H1 (cell line): ENCODE measurements around the gene CFAP61. TPM values are rescaled to one million over a fixed set of nuclear protein-coding genes. Genes with fewer than 3 reads are reported as not detected.

ENCODE experiments used
- CHD2 ChIP-seq: IDR thresholded peaks from 2 replicates; pipeline ENCODE4 v1.6.1; 2012; ENCODE audit warnings: low read length, improper control_type of control experiment
- CTBP2 ChIP-seq: IDR thresholded peaks from 2 replicates; pipeline ENCODE4 v1.7.0; 2011; ENCODE audit warnings: borderline replicate concordance, mild to moderate bottlenecking, moderate library complexity, mixed read lengths, low read length; ENCODE audit not compliant: insufficient read depth, insufficient read length
- EGR1 ChIP-seq: IDR thresholded peaks from 2 replicates; pipeline ENCODE4 v1.6.1; 2011; ENCODE audit warnings: low read depth, low read length, borderline replicate concordance
- GABPA ChIP-seq: IDR thresholded peaks from 2 replicates; pipeline ENCODE4 v1.6.1; 2011; ENCODE audit warnings: mild to moderate bottlenecking, low read length, moderate library complexity, borderline replicate concordance; ENCODE audit not compliant: insufficient read depth
- JUND ChIP-seq: IDR thresholded peaks from 2 replicates; pipeline ENCODE4 v1.6.1; 2011; ENCODE audit warnings: mild to moderate bottlenecking, improper control_type of control experiment, low read length
- RAD21 ChIP-seq, 2 experiments: IDR thresholded peaks in 1 of 2; conservative IDR thresholded peaks in 1 of 2; 2 replicates each; pipeline ENCODE4 v1.6.1; 2011; ENCODE audit warnings: low read depth in 2 of 2, low read length in 2 of 2, improper control_type of control experiment in 1 of 2, inconsistent platforms in 1 of 2, mild to moderate bottlenecking in 1 of 2, moderate library complexity in 1 of 2
- RBBP5 ChIP-seq: IDR thresholded peaks from 2 replicates; pipeline ENCODE4 v1.7.1; 2012; ENCODE audit warnings: low read depth, mild to moderate bottlenecking, inconsistent platforms, low read length, moderate library complexity, borderline replicate concordance
- RXRA ChIP-seq: IDR thresholded peaks from 2 replicates; pipeline ENCODE4 v1.6.1; 2011; ENCODE audit warnings: low read depth, mild to moderate bottlenecking, low read length, moderate library complexity; ENCODE audit not compliant: insufficient read depth
- SAP30 ChIP-seq: fragments of 300-600 bp; sonication (generic); IDR thresholded peaks from 2 replicates; pipeline ENCODE4 v1.7.1; 2012; ENCODE audit warnings: low read length, moderate library complexity, mild to moderate bottlenecking, inconsistent platforms; ENCODE audit not compliant: insufficient read depth, insufficient replicate concordance
- SIN3A ChIP-seq, 2 experiments: IDR thresholded peaks in 1 of 2; conservative IDR thresholded peaks in 1 of 2; 2 replicates each; pipeline ENCODE4 v1.6.1; 2011 to 2012; ENCODE audit warnings: low read length in 2 of 2, improper control_type of control experiment in 1 of 2, low read depth in 1 of 2, mild to moderate bottlenecking in 1 of 2
- SIX5 ChIP-seq: IDR thresholded peaks from 2 replicates; pipeline ENCODE4 v1.6.1; 2011; ENCODE audit warnings: mild to moderate bottlenecking, low read depth, low read length
- TAF1 ChIP-seq: IDR thresholded peaks from 2 replicates; pipeline ENCODE4 v1.6.1; 2011; ENCODE audit warnings: mild to moderate bottlenecking, low read depth, low read length
- TCF12 ChIP-seq: IDR thresholded peaks from 2 replicates; pipeline ENCODE4 v1.6.1; 2011; ENCODE audit warnings: low read depth, mild to moderate bottlenecking, low read length
- YY1 ChIP-seq: IDR thresholded peaks from 2 replicates; pipeline ENCODE4 v1.6.1; 2011; ENCODE audit warnings: low read depth, mild to moderate bottlenecking, low read length
- polyA plus RNA-seq, 7 experiments: library from polyadenylated mRNA; depleted of rRNA in 3 of 7; stranded (reverse) in 5 of 7; unstranded in 2 of 7; fragments of >200 nt in 5 of 7; fragments of 200-250 nt in 2 of 7; gene quantifications; 1 replicate in 5 of 7; 2 replicates in 1 of 7; 4 replicates in 1 of 7; pipeline versions ENCODE4 v1.2.1 to v1.2.3, GENCODE V29; 2011 to 2013; ENCODE audit warnings: missing spikeins in 2 of 7, mixed read lengths in 2 of 7
- total RNA-seq: library from RNA; stranded (reverse); fragmentation: NEBNext Ultra II Directional; extraction: Animal tissue kit (Norgen Biotek cat#: 25700); gene quantifications from 2 replicates; pipeline ENCODE4 v1.2.1, GENCODE V29; 2021
- TF ChIP-seq, protein P1 (sequence below): IDR thresholded peaks from 2 replicates; pipeline ENCODE4 v1.6.1; 2012; ENCODE audit warnings: inconsistent platforms

CFAP61 gene
- total and polyA plus RNA-seq, 2 of the 8 experiments (the other 6 are each of a cell fraction or from before 2014, with no cell fraction given), result 0.29 to 0.61 TPM

DNA sequence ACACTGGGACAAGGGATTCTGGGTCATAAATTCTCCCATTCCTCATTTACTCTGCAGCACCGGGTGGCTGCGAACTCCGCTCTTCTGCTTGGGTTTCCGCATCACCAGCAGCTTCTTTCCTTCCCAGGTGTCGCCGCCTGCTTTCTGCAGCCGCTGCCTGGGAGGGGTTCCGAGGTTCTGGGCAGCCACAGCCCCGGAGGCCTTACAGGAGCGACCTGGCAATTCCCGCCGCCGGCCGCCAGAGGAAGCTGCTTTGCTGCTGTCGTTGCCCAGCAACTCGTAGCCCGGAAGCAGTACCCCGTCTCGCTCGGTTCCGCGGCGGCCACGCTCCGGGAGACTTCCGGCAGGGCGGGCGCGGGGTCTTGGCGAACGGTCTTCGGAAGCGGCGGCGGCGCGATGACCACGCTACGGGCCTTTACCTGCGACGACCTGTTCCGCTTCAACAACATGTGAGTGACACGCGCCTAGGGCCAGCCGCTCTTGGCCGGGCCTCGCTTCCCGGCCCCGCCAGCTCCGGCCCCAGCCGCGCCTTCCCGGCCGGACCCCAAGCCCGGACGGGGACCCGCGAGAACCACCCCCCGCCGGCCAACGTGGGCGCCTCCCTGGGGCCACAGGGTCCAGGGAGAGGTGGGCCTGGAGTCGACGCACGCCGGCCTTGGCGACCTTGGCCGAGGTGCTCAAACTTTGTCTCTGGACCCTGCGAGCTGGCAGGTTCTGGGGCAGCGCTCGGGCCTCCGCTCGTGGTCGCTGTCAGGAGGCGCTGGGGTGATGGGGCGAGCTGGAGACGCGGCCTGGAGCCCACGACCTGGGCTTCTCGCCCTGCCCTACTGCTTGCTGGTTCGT, 35.1 kb upstream of the CFAP61 start, which contains the start of gene NAA20 (continued):
- peak; percentile 26; the same call in 1 of the 2 replicates for TF ChIP-seq JUND
- TF ChIP-seq CTBP2, result no peak
- no peak for TF ChIP-seq YY1
- 0 out of 2 replicates have a peak, but pooled peaks have one; percentile 6 for TF ChIP-seq TCF12
- TF ChIP-seq GABPA, result peak; percentile 98
- TF ChIP-seq RBBP5, result 0 out of 2 replicates have a peak, but pooled peaks have one; percentile 26
- peak; percentile 72; the same call in 1 of the 2 replicates for TF ChIP-seq TAF1
- TF ChIP-seq, protein P1, sequence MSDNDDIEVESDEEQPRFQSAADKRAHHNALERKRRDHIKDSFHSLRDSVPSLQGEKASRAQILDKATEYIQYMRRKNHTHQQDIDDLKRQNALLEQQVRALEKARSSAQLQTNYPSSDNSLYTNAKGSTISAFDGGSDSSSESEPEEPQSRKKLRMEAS, result peak; percentile 93
- no peak for TF ChIP-seq SAP30
- peak; percentile 52 to 83; a peak in 2 of 4 replicates for TF ChIP-seq SIN3A (conservative IDR thresholded peaks at IDR 0.05 in 1 of 2, IDR thresholded peaks at IDR 0.05 in 1 of 2; ENCODE audit: low read depth in 1 of 2, low read length in 2 of 2)
- peak; percentile 31; the same call in 1 of the 2 replicates for TF ChIP-seq CHD2
- no peak for TF ChIP-seq SIX5
- no peak for TF ChIP-seq RXRA
- TF ChIP-seq EGR1, result 0 out of 2 replicates have a peak, but pooled peaks have one; percentile 21
- TF ChIP-seq RAD21 (IDR thresholded peaks at IDR 0.05 in 1 of 2, conservative IDR thresholded peaks at IDR 0.05 in 1 of 2; ENCODE audit: low read depth in 2 of 2, low read length in 2 of 2), result peak; percentile 56 to 61
